Common myeloid progenitor, CD34-positive (primary cell): ENCODE results near the gene MRPL55.

Source experiments
- CTCF ChIA-PET: fragments of 350-600 bp; sonication (Branson Sonifier 250); formaldehyde crosslinking; loops from one replicate; lab custom pipeline; 2021; ENCODE audit warnings: antibody characterized with exemption; lab: Charles Lee
- POLR2A ChIA-PET: fragments of 350-600 bp; sonication (Branson Sonifier 250); formaldehyde crosslinking; loops from one replicate; lab custom pipeline; 2021; ENCODE audit warnings: antibody characterized with exemption; lab: Charles Lee
- DNase-seq, 3 donors: peaks; one replicate each; pipeline versions ENCODE4 v3.0.0 to v3.0.0-alpha.2; 2013
- H3K27ac ChIP-seq, 2 experiments: 1 replicate in 1 of 2; 2 replicates in 1 of 2; pipeline ENCODE4 v1.7.0; 2013; ENCODE audit warnings: inconsistent platforms in 2 of 2, low read length in 2 of 2, mild to moderate bottlenecking in 2 of 2, low read depth in 1 of 2, moderate library complexity in 1 of 2; ENCODE audit not compliant: severe bottlenecking in 2 of 2, insufficient read depth in 1 of 2, poor library complexity in 1 of 2
- H3K27me3 ChIP-seq, 5 experiments: replicated peaks in 2 of 5; 1 replicate in 3 of 5; 2 replicates in 2 of 5; pipeline versions ENCODE4 v1.6.1 to v1.7.0; 2013; ENCODE audit warnings: low read length in 4 of 5, mild to moderate bottlenecking in 2 of 5, moderate library complexity in 2 of 5, inconsistent platforms in 1 of 5; ENCODE audit not compliant: insufficient read depth in 5 of 5, control insufficient read depth in 4 of 5
- H3K36me3 ChIP-seq, 4 experiments: 1 replicate in 2 of 4; 2 replicates in 2 of 4; pipeline versions ENCODE4 v1.6.1 to v1.7.0; 2013; ENCODE audit warnings: low read length in 3 of 4, control low read depth in 1 of 4, mild to moderate bottlenecking in 1 of 4; ENCODE audit not compliant: control insufficient read depth in 4 of 4, insufficient read depth in 4 of 4
- H3K4me1 ChIP-seq, 4 experiments: 1 replicate in 3 of 4; 2 replicates in 1 of 4; pipeline versions ENCODE4 v1.6.1 to v1.7.1; 2013; ENCODE audit warnings: low read length in 3 of 4, mild to moderate bottlenecking in 3 of 4, control low read depth in 1 of 4, inconsistent platforms in 1 of 4, moderate library complexity in 1 of 4; ENCODE audit not compliant: control insufficient read depth in 4 of 4, insufficient read depth in 4 of 4; ENCODE audit errors: control extremely low read depth in 1 of 4
- H3K4me3 ChIP-seq, 7 experiments: 1 replicate in 4 of 7; 2 replicates in 3 of 7; pipeline versions ENCODE4 v1.5.1 to v1.7.0; 2013; ENCODE audit warnings: mild to moderate bottlenecking in 7 of 7, low read length in 6 of 7, moderate library complexity in 6 of 7, inconsistent platforms in 2 of 7, low read depth in 2 of 7, control low read depth in 1 of 7; ENCODE audit not compliant: insufficient read depth in 4 of 7, control insufficient read depth in 1 of 7; ENCODE audit errors: extremely low read depth in 1 of 7
- H3K9me3 ChIP-seq, 5 experiments: 1 replicate in 4 of 5; 2 replicates in 1 of 5; pipeline versions ENCODE4 v1.6.1 to v1.7.1; 2013; ENCODE audit warnings: low read length in 4 of 5, mild to moderate bottlenecking in 2 of 5, inconsistent platforms in 1 of 5, low read depth in 1 of 5, moderate library complexity in 1 of 5; ENCODE audit not compliant: control insufficient read depth in 4 of 5, insufficient read depth in 2 of 5; ENCODE audit errors: control extremely low read depth in 1 of 5
- WGBS: methylation state at CpG from one replicate; pipeline ENCODE4 v1.1.5; 2013; ENCODE audit not compliant: insufficient coverage; 5-methylcytosine and 5-hydroxymethylcytosine counted together

Gene MRPL55

GRCh38 chr1:228082214-228082917, 26.7 kb downstream of the MRPL55 start, which contains the start of gene ARF1:
TSS of gene ARF1 (plus strand) at chr1:228082708. CDS start at chr1:228097115, 14,407 bp downstream.
- CTCF ChIA-PET = interaction anchor here (1.4 kb wide), 1 partner anchor 18 kb away, joined by 4 read pairs; no protein-coding TSS in a partner anchor
- Histone ChIP-seq H3K36me3 (peaks cover 0 to 25% (median 4%) of the 10 kb centered on the region in 4 experiments), H3K4me3 (peak within 1 kb of the TSS; percentile 87 to 99 (median 95)), H3K9me3 (no peaks in the 10 kb centered on the region), H3K4me1 (peaks cover 21 to 53% (median 50%) of the 10 kb centered on the region in 4 experiments), H3K27me3 (no peaks in the 10 kb centered on the region), H3K27ac (peak within 1 kb of the TSS; percentile 96)
- under 1% methylated on average over 83 of the region's 87 CpGs for WGBS
- POLR2A ChIA-PET = interaction anchor here (1.0 to 1.6 kb wide), 2 partner anchors 10 to 15 kb away, joined by 3 to 5 read pairs; no protein-coding TSS in a partner anchor
- DNase-seq = peak; percentile 88 to 94 (median 93)

- DNase-seq = no peak
- Histone ChIP-seq H3K27me3 (no peaks in the 10 kb centered on the region), H3K36me3 (peaks cover 0 to 20% (median 4%) of the 10 kb centered on the region in 4 experiments), H3K4me3 (peak overlapping the region; percentile 76 to 99 (median 95)), H3K27ac (peak overlapping the region in 1 of 2 experiments; percentile 96), H3K9me3 (no peaks in the 10 kb centered on the region), H3K4me1 (peaks cover 16 to 47% (median 43%) of the 10 kb centered on the region in 4 experiments)
- ChIA-PET CTCF (interaction anchor here (0.5 to 1.4 kb wide), 2 partner anchors 18 to 97 kb away, joined by 3 to 4 read pairs; no protein-coding TSS in a partner anchor), POLR2A (interaction anchor here (1.0 to 1.6 kb wide), 2 partner anchors 11 to 16 kb away, joined by 3 to 5 read pairs; no protein-coding TSS in a partner anchor)
- 21% methylated on average over 24 of the region's 31 CpGs for WGBS
Measured at GRCh38 chr1:228081578-228082213, 27.4 kb downstream of the MRPL55 start.

- H3K4me3 ChIP-seq = peak overlapping the region in 4 of 7 experiments; percentile 87 to 96 (median 96)
- peak overlapping the region in 1 of 2 experiments; percentile 96 for H3K27ac ChIP-seq
- 88% methylated on average over 4 of the region's 7 CpGs for WGBS
- ChIA-PET CTCF (interaction anchor here (1.9 kb wide), 1 partner anchor 18 kb away, joined by 4 read pairs; no protein-coding TSS in a partner anchor), POLR2A (no interaction called here)
- H3K9me3 ChIP-seq = no peaks in the 10 kb centered on the region
- no peak for DNase-seq
- H3K36me3 ChIP-seq = peaks cover 0 to 20% (median 4%) of the 10 kb centered on the region in 4 experiments
- peaks cover 14 to 41% (median 38%) of the 10 kb centered on the region in 4 experiments for H3K4me1 ChIP-seq
- no peaks in the 10 kb centered on the region for H3K27me3 ChIP-seq
Measured at GRCh38 chr1:228081144-228081543, 28.0 kb downstream of the MRPL55 start.

GRCh38 chr1:228079601-228080263, 29.4 kb downstream of the MRPL55 start:
- no peak overlapping the region for H3K27ac ChIP-seq
- no peak overlapping the region for H3K4me3 ChIP-seq
- POLR2A ChIA-PET = no interaction called here
- H3K27me3 ChIP-seq = no peaks in the 10 kb centered on the region
- CTCF ChIA-PET = interaction anchor here (1.9 kb wide), 1 partner anchor 20 kb away, joined by 4 read pairs; no protein-coding TSS in a partner anchor
- peaks cover 6 to 27% (median 24%) of the 10 kb centered on the region in 4 experiments for H3K4me1 ChIP-seq
- peaks cover 0 to 8% (median 0%) of the 10 kb centered on the region in 4 experiments for H3K36me3 ChIP-seq
- WGBS = 100% methylated on average over 3 of the region's 7 CpGs
- no peaks in the 10 kb centered on the region for H3K9me3 ChIP-seq
- no peak for DNase-seq

- no peaks in the 10 kb centered on the region for H3K9me3 ChIP-seq
- H3K4me1 ChIP-seq = peaks cover under 1 to 20% (median 17%) of the 10 kb centered on the region in 4 experiments
- ChIA-PET POLR2A (no interaction called here), CTCF (no interaction called here)
- no peak overlapping the region for H3K27ac ChIP-seq
- H3K4me3 ChIP-seq = no peak overlapping the region
- no peak for DNase-seq
- H3K27me3 ChIP-seq = peaks cover 0 to 3% (median 0%) of the 10 kb centered on the region in 5 experiments
- peaks cover 0 to 3% (median 0%) of the 10 kb centered on the region in 4 experiments for H3K36me3 ChIP-seq
- WGBS = 90% methylated on average over 5 of the region's 7 CpGs
Measured at GRCh38 chr1:228079013-228079412, 30.1 kb downstream of the MRPL55 start.

- Histone ChIP-seq H3K27me3 (peaks cover 0 to 5% (median 0%) of the 10 kb centered on the region in 5 experiments), H3K9me3 (no peaks in the 10 kb centered on the region), H3K36me3 (no peaks in the 10 kb centered on the region), H3K4me3 (no peak overlapping the region), H3K27ac (no peak overlapping the region), H3K4me1 (peaks cover 0 to 12% (median 10%) of the 10 kb centered on the region in 4 experiments)
- WGBS = 85% methylated on average over 8 of the region's 10 CpGs
- ChIA-PET CTCF (interaction anchor here (0.7 to 2.8 kb wide), 3 partner anchors 72 to 79 kb away, joined by 3 to 9 read pairs (median 7); no protein-coding TSS in a partner anchor), POLR2A (no interaction called here)
- DNase-seq = no peak
Measured at GRCh38 chr1:228077565-228078330, 31.4 kb downstream of the MRPL55 start.
